Activated T-helper 1 cell treated with anti-CD3 and anti-CD28 coated beads, Interleukin-2, amount 50 U/mL, for 16 hours (primary cell): Measurements from ENCODE around the gene KCNJ6.

Source experiments
- DNase-seq, 2 donors: peaks; one replicate each; pipeline ENCODE4 v3.0.0-alpha.2; 2020; ENCODE audit warnings: low read depth in 1 of 2, low spot score in 1 of 2

KCNJ6 gene

GRCh38 chr21:37866027-37866426 is 50.2 kb downstream of the KCNJ6 start:
- DNase-seq: no peak

- no peak for DNase-seq
These were observed 51.1 kb downstream of the KCNJ6 start for GRCh38 chr21:37865156-37865555.

- DNase-seq: no peak
These were observed 52.4 kb downstream of the KCNJ6 start for GRCh38 chr21:37863842-37864241.

- no peak for DNase-seq
These were observed 53.7 kb downstream of the KCNJ6 start for GRCh38 chr21:37862536-37862935.

GRCh38 chr21:37861561-37861960 is 54.7 kb downstream of the KCNJ6 start:
- no peak for DNase-seq

- no peak for DNase-seq
These were observed 55.8 kb downstream of the KCNJ6 start for GRCh38 chr21:37860416-37860815.

- DNase-seq: no peak
These were observed 60.3 kb downstream of the KCNJ6 start for GRCh38 chr21:37855647-37856625.

- DNase-seq: no peak
These were observed 61.0 kb downstream of the KCNJ6 start for GRCh38 chr21:37855271-37855646.

GRCh38 chr21:37849506-37850102 is 66.7 kb downstream of the KCNJ6 start:
- DNase-seq: no peak

- DNase-seq: no peak
These were observed 67.4 kb downstream of the KCNJ6 start for GRCh38 chr21:37848721-37849490.

- no peak for DNase-seq
These were observed 70.7 kb downstream of the KCNJ6 start for GRCh38 chr21:37845535-37845934.

- no peak for DNase-seq
These were observed 73.1 kb downstream of the KCNJ6 start for GRCh38 chr21:37843191-37843590.

- DNase-seq: no peak
These were observed 73.9 kb downstream of the KCNJ6 start for GRCh38 chr21:37842163-37842919.

GRCh38 chr21:37837381-37837780 is 78.9 kb downstream of the KCNJ6 start:
- no peak for DNase-seq

GRCh38 chr21:37835481-37835880 is 80.8 kb downstream of the KCNJ6 start:
- DNase-seq: no peak

GRCh38 chr21:37833301-37833700 is 83.0 kb downstream of the KCNJ6 start:
- DNase-seq: no peak

GRCh38 chr21:37829447-37829846 is 86.8 kb downstream of the KCNJ6 start:
- DNase-seq: no peak

- DNase-seq: no peak
These were observed 87.3 kb downstream of the KCNJ6 start for GRCh38 chr21:37828991-37829390.

GRCh38 chr21:37828556-37828955 is 87.7 kb downstream of the KCNJ6 start:
- DNase-seq: no peak

GRCh38 chr21:37827913-37828312 is 88.3 kb downstream of the KCNJ6 start:
- no peak for DNase-seq
